Transverse colon (tissue), 4 donors: ENCODE data around the gene SYDE2. TPM values are rescaled to one million over a fixed set of nuclear protein-coding genes. Genes with fewer than 3 reads are reported as not detected.

Experiments used
- DNase-seq: peaks from one replicate; pipeline ENCODE4 v3.0.0-alpha.2; 2019
- H3K27ac ChIP-seq, 4 donors: fragments of 200-600 bp; sonication (generic); 2 replicates each; pipeline ENCODE4 v1.5.1; 2016 to 2018; ENCODE audit warnings: inconsistent platforms in 4 of 4
- H3K27me3 ChIP-seq: fragments of 200-600 bp; sonication (generic); 2 replicates; pipeline ENCODE4 v1.5.1; 2017; ENCODE audit warnings: inconsistent platforms
- H3K36me3 ChIP-seq, 4 donors: fragments of 200-600 bp; sonication (generic); 2 replicates each; pipeline ENCODE4 v1.5.1; 2017 to 2019; ENCODE audit warnings: inconsistent platforms in 4 of 4
- H3K4me1 ChIP-seq, 4 donors: fragments of 200-600 bp; sonication (generic); 2 replicates each; pipeline ENCODE4 v1.5.1; 2017 to 2020; ENCODE audit warnings: inconsistent platforms in 4 of 4
- H3K4me3 ChIP-seq, 4 donors: fragments of 200-600 bp; sonication (generic); 1 replicate in 1 of 4; 2 replicates in 3 of 4; pipeline versions ENCODE4 v1.5.1 to v1.6.1; 2017 to 2019; ENCODE audit warnings: inconsistent platforms in 4 of 4
- H3K9me3 ChIP-seq, 2 donors: fragments of 200-600 bp; sonication (generic); 2 replicates each; pipeline ENCODE4 v1.5.1; 2017 to 2019; ENCODE audit warnings: inconsistent platforms in 2 of 2
- CTCF ChIP-seq, 5 experiments: fragments of 200-600 bp in 3 of 5; fragments of 450-650 bp in 2 of 5; sonication (generic) in 3 of 5; IDR thresholded peaks; 1 replicate in 2 of 5; 2 replicates in 3 of 5; pipeline ENCODE4 v1.5.1; 2016 to 2017; ENCODE audit warnings: antibody characterized with exemption in 5 of 5, inconsistent platforms in 3 of 5, mild to moderate bottlenecking in 2 of 5, moderate library complexity in 1 of 5
- EP300 ChIP-seq: sonication (generic); formaldehyde crosslinking; IDR thresholded peaks from one replicate; pipeline ENCODE4 v1.6.1; 2017; ENCODE audit warnings: antibody characterized with exemption, low read depth
- POLR2A ChIP-seq: fragments of 450-650 bp; IDR thresholded peaks from one replicate; pipeline ENCODE4 v1.6.1; 2016; ENCODE audit warnings: antibody characterized with exemption, mild to moderate bottlenecking, moderate library complexity
- POLR2AphosphoS5 ChIP-seq, 3 donors: sonication (generic); formaldehyde crosslinking; IDR thresholded peaks; one replicate each; pipeline ENCODE4 v1.6.1; 2016; ENCODE audit warnings: antibody characterized with exemption in 3 of 3
- WGBS, 2 donors: methylation state at CpG; one replicate each; pipeline ENCODE4 v1.1.5; 2018; ENCODE audit warnings: low coverage in 1 of 2; 5-methylcytosine and 5-hydroxymethylcytosine counted together
- in situ Hi-C, 4 donors: fragments of 200-750 bp; cut with MboI; loops; one replicate each; pipeline versions ENCODE4 v1.15.0 to v1.15.1; 2017; ENCODE audit warnings: low sequenced_read_pairs in 3 of 4, low pct_ligation_motif_present in 1 of 4, low pct_unique_long_range_greater_than_20kb in 1 of 4
- intact Hi-C: fragments of 100-400 bp; cut with DNase I; formaldehyde crosslinking; loops from one replicate; pipeline ENCODE4 v1.15.1; 2023; ENCODE audit warnings: low total_unique reads
- small RNA-seq, 4 donors: library from RNA; depleted of rRNA; stranded (forward); fragments of <200 nt; gene quantifications; one replicate each; pipeline ENCODE3, GENCODE V24; 2016
- total RNA-seq, 4 donors: library from RNA; depleted of rRNA; stranded (reverse); fragments of >200 nt; gene quantifications; one replicate each; pipeline ENCODE4 v1.1.0, GENCODE V29; 2016

The SYDE2 gene
- total RNA-seq, 4 donors from 2014 or later: 10.1 to 28.8 (median 15.4) TPM

GRCh38 chr1:85111695-85112094 lies 89.1 kb downstream of the SYDE2 start:
- intact Hi-C loops (no loop called here), in situ Hi-C loops (loop anchor here in 2 of 4 donors (5.0 to 10.0 kb wide), 2 partner anchors 141 to 143 kb away; partner anchors contain the start of gene C1orf52 (in 1 of the 2))
- H3K27ac ChIP-seq: no peak overlapping the region
- no peaks in the 10 kb centered on the region for H3K27me3 ChIP-seq
- H3K4me3 ChIP-seq: no peak overlapping the region
- peaks cover 0 to 7% (median 1%) of the 10 kb centered on the region in 4 donors for H3K4me1 ChIP-seq
- no peaks in the 10 kb centered on the region for H3K36me3 ChIP-seq
- no peak for DNase-seq
- H3K9me3 ChIP-seq: no peaks in the 10 kb centered on the region
- TF ChIP-seq POLR2A (no peak), CTCF (IDR thresholded peaks at IDR 0.05) (no peak), POLR2AphosphoS5 (IDR thresholded peaks at IDR 0.05) (no peak), EP300 (no peak)
- WGBS, 2 donors: 74 to 88% methylated on average over 1 of the region's 1 CpG

DNA sequence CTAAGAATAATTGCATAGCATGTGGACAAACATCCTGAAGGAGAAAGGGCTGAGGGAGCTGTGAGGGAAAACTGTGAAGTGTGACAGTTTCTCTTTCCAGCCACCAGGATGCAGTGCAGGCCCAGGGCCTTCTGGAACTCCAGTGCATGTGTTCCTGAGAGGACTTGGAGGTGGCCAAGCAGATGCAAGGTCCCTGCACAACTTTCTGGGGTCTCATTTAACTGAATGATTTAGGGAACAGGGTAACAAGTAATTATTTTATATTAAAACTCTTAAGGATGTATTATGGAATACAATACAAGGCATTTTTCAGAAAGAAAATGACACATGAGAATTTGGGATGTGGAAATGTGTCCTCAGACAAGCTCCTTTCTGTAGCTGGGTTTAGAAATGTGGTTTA lies 91.3 kb downstream of the SYDE2 start:
- H3K9me3 ChIP-seq: no peaks in the 10 kb centered on the region
- no peak overlapping the region for H3K27ac ChIP-seq
- in situ Hi-C loops (loop anchor here in 2 of 4 donors (5.0 to 10.0 kb wide), 2 partner anchors 135 to 148 kb away; partner anchors contain the start of gene C1orf52 (in 1 of the 2)), intact Hi-C loops (no loop called here)
- DNase-seq: peak; percentile 65
- no peaks in the 10 kb centered on the region for H3K36me3 ChIP-seq
- peak; percentile 72 to 87 (median 84) for TF ChIP-seq CTCF (IDR thresholded peaks at IDR 0.05)
- no peak for TF ChIP-seq POLR2AphosphoS5 (IDR thresholded peaks at IDR 0.05)
- TF ChIP-seq POLR2A: no peak
- TF ChIP-seq EP300: no peak
- H3K4me3 ChIP-seq: no peak overlapping the region
- H3K27me3 ChIP-seq: no peaks in the 10 kb centered on the region
- no peaks in the 10 kb centered on the region for H3K4me1 ChIP-seq

Small RNA genes lying within 50 kb of the gene (small RNA-seq; reads per million reads assigned to genes)
- gene MIR4423: 0 reads per million in 4 donors

Other genes with a start within 250 kb of the SYDE2 start
- 100 to 1,000 TPM in 2 of 4 donors, 10 to 100 TPM in 2; 15.7 to 133 (median 82.7) TPM for gene MCOLN2, start 203.9 kb downstream of the SYDE2 start, total RNA-seq
- 1 to 10 TPM in 2 of 4 donors, not detected in 2; 1.9 to 7.6 TPM for gene MCOLN3, start 152.5 kb downstream of the SYDE2 start, total RNA-seq
- gene C1orf52, start 58.6 kb upstream of the SYDE2 start, total RNA-seq: 10 to 100 TPM in 3 of 4 donors, 1 to 10 TPM in 1; 7.4 to 42.6 (median 14.9) TPM
- gene BCL10, start 75.6 kb upstream of the SYDE2 start, total RNA-seq: 10 to 100 TPM; 34.2 to 65.5 (median 56.5) TPM